Muscle of leg (tissue), 11 donors: ENCODE results near the gene RASGRP2. TPM values are rescaled to one million over a fixed set of nuclear protein-coding genes. Genes with fewer than 3 reads are reported as not detected.
A peak's percentile ranks its signal among the peaks of the same experiment; 100 is the strongest.

Source experiments
- DNase-seq: peaks from one replicate; pipeline ENCODE4 v3.0.0; 2013
- H3K27ac ChIP-seq: one replicate; pipeline ENCODE4 v1.5.1; 2013; ENCODE audit warnings: mild to moderate bottlenecking, low read length, control low read depth
- H3K27me3 ChIP-seq: one replicate; pipeline ENCODE4 v1.6.1; 2013; ENCODE audit warnings: low read length; ENCODE audit not compliant: control insufficient read depth, insufficient read depth
- H3K36me3 ChIP-seq: one replicate; pipeline ENCODE4 v1.6.1; 2013; ENCODE audit warnings: low read length; ENCODE audit not compliant: control insufficient read depth, insufficient read depth
- H3K4me1 ChIP-seq: one replicate; pipeline ENCODE4 v1.6.1; 2013; ENCODE audit warnings: low read length; ENCODE audit not compliant: control insufficient read depth, insufficient read depth
- H3K4me3 ChIP-seq: one replicate; pipeline ENCODE4 v1.5.1; 2013; ENCODE audit warnings: low read length, control low read depth
- H3K9me3 ChIP-seq: replicated peaks from 2 replicates; pipeline ENCODE4 v1.6.1; 2013; ENCODE audit warnings: low read depth, low read length; ENCODE audit not compliant: control insufficient read depth
- WGBS: methylation state at CpG from one replicate; pipeline ENCODE4 v1.1.5; 2013; ENCODE audit warnings: missing lambda C conversion rate; ENCODE audit not compliant: insufficient coverage; 5-methylcytosine and 5-hydroxymethylcytosine counted together
- polyA plus RNA-seq, 8 donors: library from polyadenylated mRNA; unstranded; fragments of 120-200 nt; gene quantifications; one replicate each; pipeline versions ENCODE4 v1.2.1 to v1.2.3, GENCODE V29; 2013; ENCODE audit warnings: inconsistent platforms in 1 of 8, low replicate concordance in 1 of 8; ENCODE audit not compliant: insufficient read length in 8 of 8, insufficient read depth in 1 of 8
- total RNA-seq: library from RNA; stranded (reverse); fragments of 120-200 nt; gene quantifications from one replicate; pipeline ENCODE4 v1.2.4, GENCODE V29; 2013

RASGRP2 gene
- total and polyA plus RNA-seq, 9 donors, result 15.4 to 45.9 (median 33.7) TPM

DNA sequence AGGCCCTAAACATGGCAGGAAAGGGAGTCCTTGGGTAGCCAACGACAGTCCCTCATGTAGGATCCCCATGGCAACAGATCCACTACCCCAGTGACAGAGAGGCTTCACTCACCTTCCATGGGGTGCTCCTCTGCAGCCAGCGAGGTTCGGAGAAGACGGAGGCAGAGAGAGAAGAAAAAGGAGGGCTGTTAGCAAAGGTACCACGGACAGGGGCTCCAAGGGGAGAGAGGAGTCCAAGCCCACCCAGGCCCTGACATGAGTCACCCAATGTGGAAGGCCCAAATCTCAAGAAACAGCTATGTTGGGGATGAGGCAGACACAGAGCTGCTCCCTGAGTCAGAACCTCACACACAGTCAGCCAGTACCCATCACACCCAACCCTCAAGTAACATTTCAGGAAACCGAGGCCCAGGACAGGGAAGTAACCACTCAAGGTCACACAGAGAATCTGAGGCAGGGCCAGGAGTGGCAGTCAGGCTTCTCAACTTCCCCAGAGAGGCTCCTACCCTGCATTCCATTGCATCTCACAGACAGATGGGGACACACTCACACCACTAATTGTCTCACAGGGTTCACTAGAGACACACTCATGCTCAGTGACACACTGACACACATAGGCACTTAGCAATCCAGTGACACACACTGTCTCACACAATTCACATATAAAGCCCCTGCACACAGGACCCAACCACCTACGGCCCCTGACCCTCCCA is 46.1 kb downstream of the RASGRP2 start:
- no peak for DNase-seq
- Histone ChIP-seq H3K4me3 (no peak overlapping the region), H3K27me3 (peaks cover 7% of the 10 kb centered on the region), H3K27ac (no peak overlapping the region), H3K9me3 (no peaks in the 10 kb centered on the region), H3K4me1 (peaks cover 8% of the 10 kb centered on the region), H3K36me3 (no peaks in the 10 kb centered on the region)
- WGBS, result 77% methylated on average over 2 of the region's 7 CpGs

DNA sequence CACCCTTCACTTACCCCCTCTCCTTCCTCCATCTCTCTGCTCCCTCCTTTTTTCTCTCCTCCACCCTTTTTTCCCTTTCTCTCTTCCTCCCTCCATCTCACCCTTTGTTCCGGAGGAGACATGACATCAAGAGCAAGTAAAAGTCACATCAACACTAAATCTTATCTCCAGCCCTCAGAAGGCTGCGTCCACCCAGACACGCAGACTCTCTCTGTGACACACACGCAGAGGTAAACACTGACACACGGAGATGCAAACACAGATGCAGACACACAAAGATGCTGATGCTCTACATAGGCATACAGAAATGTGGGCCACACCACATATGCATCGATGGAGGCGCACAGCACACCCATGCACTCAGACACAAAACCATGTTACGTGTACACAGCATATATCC is 47.9 kb downstream of the RASGRP2 start:
- Histone ChIP-seq H3K27ac (no peak overlapping the region), H3K27me3 (peaks cover 12% of the 10 kb centered on the region), H3K36me3 (no peaks in the 10 kb centered on the region), H3K9me3 (no peaks in the 10 kb centered on the region), H3K4me1 (peaks cover 8% of the 10 kb centered on the region), H3K4me3 (no peak overlapping the region)
- no peak for DNase-seq
- WGBS, result 77% methylated on average over 5 of the region's 8 CpGs

DNA sequence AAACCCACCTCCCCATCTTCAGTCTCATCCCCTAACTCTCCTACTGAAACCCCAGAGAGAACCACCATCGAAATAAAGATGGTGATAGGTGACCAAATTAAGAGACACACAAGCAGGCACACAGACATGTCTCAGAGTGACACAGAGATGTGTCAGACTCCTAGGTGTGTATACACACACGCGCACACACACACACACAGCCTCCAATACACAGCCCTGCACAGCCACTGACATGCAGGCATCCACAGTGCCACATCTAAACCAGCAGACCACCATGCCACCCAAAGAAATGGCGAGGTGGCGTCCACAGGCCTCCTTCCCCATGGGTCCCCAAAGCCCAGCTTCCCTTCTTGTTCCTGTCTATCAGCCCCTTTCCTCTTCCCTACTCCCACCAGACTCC is 48.4 kb downstream of the RASGRP2 start:
- no peaks in the 10 kb centered on the region for H3K36me3 ChIP-seq
- WGBS, result 97% methylated on average over 4 of the region's 5 CpGs

DNA sequence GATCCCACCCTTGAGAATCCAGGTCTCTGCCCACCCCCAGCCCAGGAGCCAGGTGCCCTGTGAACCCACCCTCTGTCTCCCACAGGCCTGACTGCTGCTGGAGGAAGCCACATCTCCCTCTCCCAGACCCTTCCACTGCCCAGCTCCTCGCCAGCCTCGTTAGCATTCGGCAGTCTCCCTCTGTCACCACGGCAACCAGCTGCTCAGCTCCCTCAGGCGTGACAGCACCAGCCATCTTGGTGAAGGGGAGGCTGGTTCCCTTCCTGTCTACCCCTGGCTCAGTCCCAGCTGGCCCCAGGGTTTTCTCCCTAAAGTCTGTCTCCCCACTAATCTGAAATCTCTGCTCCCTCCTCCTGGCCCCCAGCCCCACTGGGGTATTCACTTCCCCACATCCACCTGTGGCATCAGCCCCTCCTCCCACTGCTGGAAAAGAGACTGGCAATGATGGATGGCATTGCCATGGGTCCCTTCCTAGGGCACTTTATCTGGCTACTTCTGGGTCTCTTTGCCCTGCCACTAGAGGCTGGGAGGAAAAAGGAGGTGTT is 49.0 kb downstream of the RASGRP2 start:
- H3K36me3 ChIP-seq, result no peaks in the 10 kb centered on the region
- no peaks in the 10 kb centered on the region for H3K9me3 ChIP-seq
- DNase-seq, result peak; percentile 29
- H3K27me3 ChIP-seq, result peaks cover 14% of the 10 kb centered on the region
- peaks cover 16% of the 10 kb centered on the region for H3K4me1 ChIP-seq
- no peak overlapping the region for H3K4me3 ChIP-seq
- no peak overlapping the region for H3K27ac ChIP-seq
- no CpG with 5 or more reads among the region's 5 CpGs for WGBS

More for the DNA sequence above, 48.4 kb downstream of the RASGRP2 start:
- Histone ChIP-seq H3K27ac (no peak overlapping the region), H3K9me3 (no peaks in the 10 kb centered on the region), H3K4me3 (no peak overlapping the region), H3K27me3 (peaks cover 12% of the 10 kb centered on the region), H3K4me1 (peaks cover 10% of the 10 kb centered on the region)
- DNase-seq, result no peak

DNA sequence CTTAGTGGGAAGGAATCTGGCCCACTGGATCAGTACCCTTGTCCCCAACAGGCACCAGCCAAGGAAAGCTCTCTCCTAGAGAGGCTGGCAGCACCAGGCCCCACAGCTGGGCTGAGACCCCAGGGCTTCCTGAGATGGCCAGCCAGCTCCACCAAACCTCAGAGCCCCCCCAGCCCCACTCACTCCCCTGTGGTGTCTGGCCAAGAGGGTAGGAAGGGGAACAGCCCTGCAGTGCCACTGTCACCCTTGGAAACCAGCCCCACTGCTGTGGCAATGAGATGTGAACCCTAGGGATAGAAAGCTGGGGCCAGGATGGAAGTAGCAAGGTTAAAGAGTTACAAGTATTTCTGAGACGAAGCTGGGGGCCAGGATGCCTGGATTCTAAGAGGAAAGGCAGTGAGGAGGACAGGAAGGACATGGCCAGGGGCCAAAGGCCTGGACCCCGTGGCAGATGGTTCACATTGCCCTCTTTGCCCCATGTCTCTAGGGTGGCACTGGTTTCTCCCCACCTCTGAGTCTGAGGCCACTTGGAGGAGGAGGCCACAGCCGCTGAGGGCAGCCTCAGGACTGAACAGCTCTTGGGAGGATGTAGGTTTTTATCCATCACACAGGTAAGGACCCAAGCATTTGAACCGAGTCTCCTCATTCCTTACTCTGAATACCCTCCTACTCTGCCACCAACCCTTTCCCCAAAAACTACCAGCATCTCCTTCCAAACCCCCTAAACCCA is 49.8 kb downstream of the RASGRP2 start:
- H3K27ac ChIP-seq, result no peak overlapping the region
- H3K4me3 ChIP-seq, result no peak overlapping the region
- no peaks in the 10 kb centered on the region for H3K36me3 ChIP-seq
- peaks cover 14% of the 10 kb centered on the region for H3K27me3 ChIP-seq
- H3K9me3 ChIP-seq, result no peaks in the 10 kb centered on the region
- DNase-seq, result no peak
- peaks cover 23% of the 10 kb centered on the region for H3K4me1 ChIP-seq
- 50% methylated on average over 1 of the region's 4 CpGs for WGBS

DNA sequence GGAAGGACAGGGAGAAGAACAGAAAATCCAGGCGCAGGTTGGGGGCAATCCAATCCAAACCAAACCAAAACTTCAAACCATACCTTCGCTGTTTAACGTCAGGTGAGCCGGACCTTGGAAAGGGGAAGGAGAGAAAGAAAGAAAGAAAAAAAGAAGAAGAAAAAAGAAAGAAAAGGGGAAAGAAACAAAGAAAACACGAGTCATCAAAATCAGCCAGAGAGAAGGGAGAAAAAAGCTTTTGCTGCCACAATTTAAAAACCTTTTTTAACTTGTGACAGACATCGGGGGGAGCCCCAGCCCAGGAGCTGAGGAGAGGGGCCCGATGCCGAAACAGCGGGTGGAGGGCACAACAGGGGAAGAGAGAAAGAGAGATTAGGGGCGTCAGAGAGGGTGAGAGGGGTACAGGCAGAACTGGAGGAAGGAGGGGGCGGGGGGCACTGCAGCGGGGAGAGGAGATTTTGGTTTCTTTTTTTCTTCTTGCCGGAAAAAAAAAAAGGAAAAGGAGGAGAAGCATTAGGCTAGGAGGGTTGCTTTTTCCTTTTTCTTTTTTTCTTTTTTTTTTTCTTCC is 51.1 kb downstream of the RASGRP2 start:
- Histone ChIP-seq H3K27me3 (peaks cover 14% of the 10 kb centered on the region), H3K27ac (no peak overlapping the region), H3K4me1 (peaks cover 36% of the 10 kb centered on the region), H3K9me3 (no peaks in the 10 kb centered on the region), H3K4me3 (no peak overlapping the region), H3K36me3 (no peaks in the 10 kb centered on the region)
- WGBS, result 11% methylated on average over 4 of the region's 13 CpGs
- no peak for DNase-seq

DNA sequence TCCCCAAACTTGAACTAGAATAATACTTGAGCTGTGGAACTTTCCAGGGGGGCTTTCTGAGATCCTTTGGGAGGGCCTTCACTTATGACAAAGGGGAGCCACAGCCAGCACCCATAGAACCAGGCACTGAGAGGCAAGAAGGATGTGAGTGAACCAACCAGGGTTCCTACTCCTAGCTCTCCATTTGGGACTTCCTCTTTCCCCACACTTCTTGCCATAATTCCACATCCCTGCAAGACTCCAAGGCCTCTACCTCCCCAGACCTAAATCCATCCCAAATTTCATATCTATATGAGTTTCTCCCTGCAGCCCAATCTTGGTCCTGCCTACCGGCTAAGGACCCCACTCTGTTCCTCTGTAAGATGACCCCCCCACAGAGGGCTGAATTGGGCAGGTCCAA is 52.4 kb downstream of the RASGRP2 start:
- peaks cover 49% of the 10 kb centered on the region for H3K4me1 ChIP-seq
- peaks cover 12% of the 10 kb centered on the region for H3K27me3 ChIP-seq
- no peaks in the 10 kb centered on the region for H3K36me3 ChIP-seq
- H3K4me3 ChIP-seq, result no peak overlapping the region
- no peak for DNase-seq
- no peaks in the 10 kb centered on the region for H3K9me3 ChIP-seq
- H3K27ac ChIP-seq, result no peak overlapping the region
- WGBS, result no CpG with 5 or more reads among the region's 1 CpG

DNA sequence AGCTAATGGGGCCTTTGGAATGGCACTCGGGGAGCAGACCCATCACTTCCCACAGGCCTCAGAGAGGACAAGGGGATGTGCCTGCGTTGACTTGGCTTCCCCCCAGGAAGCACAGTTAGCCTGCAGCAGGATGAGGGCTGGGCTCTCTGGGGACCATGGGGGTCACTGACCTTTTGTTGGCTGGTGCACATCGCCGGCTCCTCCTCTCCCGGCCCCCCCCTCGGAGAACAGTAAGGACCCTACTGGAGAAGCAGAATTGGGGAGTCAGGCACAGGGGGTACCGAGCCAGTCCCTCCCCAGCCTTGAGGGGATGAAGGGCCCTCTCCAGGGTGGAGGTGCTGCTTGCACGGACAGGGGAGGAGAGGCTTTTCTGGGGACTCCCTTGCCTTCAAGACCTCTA is 53.7 kb downstream of the RASGRP2 start:
- no peak overlapping the region for H3K27ac ChIP-seq
- H3K4me1 ChIP-seq, result peaks cover 57% of the 10 kb centered on the region
- no peaks in the 10 kb centered on the region for H3K9me3 ChIP-seq
- H3K27me3 ChIP-seq, result peaks cover 12% of the 10 kb centered on the region
- no peak overlapping the region for H3K4me3 ChIP-seq
- H3K36me3 ChIP-seq, result no peaks in the 10 kb centered on the region
- 35% methylated on average over 6 of the region's 8 CpGs for WGBS
- peak; percentile 59 for DNase-seq

DNA sequence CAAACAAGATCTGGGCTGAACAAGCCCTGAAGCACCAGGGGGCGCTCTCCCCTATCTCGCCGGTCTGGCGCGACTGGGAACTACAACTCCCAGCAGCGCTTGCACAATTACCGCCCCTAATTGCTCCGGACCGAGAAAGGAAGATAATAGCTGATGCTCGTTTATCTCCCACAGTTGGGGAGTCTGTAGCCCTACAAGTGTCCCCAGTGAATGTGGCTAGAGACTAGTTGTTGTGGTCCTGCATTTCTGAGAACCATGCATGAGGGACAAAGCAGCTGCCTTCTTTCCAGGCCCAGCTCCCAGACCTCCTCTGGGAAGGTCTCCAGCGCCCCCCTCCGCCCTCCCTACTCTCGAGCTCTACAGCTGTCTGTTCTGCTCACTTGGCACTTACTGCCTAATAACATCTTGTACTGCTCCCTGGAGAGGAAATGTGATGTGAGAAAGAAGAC is 55.4 kb downstream of the RASGRP2 start:
- peak overlapping the region; percentile 93 for H3K27ac ChIP-seq

More for the DNA sequence above, 55.4 kb downstream of the RASGRP2 start:
- Histone ChIP-seq H3K36me3 (no peaks in the 10 kb centered on the region), H3K9me3 (no peaks in the 10 kb centered on the region), H3K27me3 (peaks cover 13% of the 10 kb centered on the region), H3K4me3 (peak overlapping the region; percentile 45), H3K4me1 (peaks cover 51% of the 10 kb centered on the region)
- 0% methylated on average over 5 of the region's 13 CpGs for WGBS
- DNase-seq, result peak; percentile 97
